Measurements from ENCODE around the gene FMN2.

DNA sequence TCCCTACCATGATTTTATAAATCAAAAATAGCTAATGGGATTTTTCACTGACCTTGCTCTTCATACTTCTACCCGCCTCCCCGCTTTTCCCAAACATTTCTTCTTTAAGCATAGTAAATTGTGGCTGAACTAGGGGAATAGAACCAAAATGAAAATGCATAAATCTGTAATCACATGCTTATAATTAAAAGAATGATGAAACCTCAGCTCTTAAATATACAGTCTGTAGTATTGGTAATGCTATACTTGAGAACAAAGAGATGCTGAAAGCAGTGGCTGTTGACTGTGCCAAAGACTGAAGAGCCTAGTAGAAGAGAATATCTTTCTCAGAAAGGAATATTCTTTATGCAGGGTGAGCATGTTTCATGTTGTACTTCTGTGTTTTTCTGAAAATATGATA lies 271.1 kb downstream of the FMN2 start:
- no peak for TF ChIP-seq POLR2AphosphoS5 (IDR thresholded peaks at IDR 0.05; ENCODE audit: low read depth, low read length)
- TF ChIP-seq TAF1 (IDR thresholded peaks at IDR 0.05; ENCODE audit: borderline replicate concordance, insufficient read depth, low read length) = no peak
- TF ChIP-seq SIN3A (IDR thresholded peaks at IDR 0.05; ENCODE audit: borderline replicate concordance, insufficient read depth, low read length) = no peak
- TF ChIP-seq, protein P1, sequence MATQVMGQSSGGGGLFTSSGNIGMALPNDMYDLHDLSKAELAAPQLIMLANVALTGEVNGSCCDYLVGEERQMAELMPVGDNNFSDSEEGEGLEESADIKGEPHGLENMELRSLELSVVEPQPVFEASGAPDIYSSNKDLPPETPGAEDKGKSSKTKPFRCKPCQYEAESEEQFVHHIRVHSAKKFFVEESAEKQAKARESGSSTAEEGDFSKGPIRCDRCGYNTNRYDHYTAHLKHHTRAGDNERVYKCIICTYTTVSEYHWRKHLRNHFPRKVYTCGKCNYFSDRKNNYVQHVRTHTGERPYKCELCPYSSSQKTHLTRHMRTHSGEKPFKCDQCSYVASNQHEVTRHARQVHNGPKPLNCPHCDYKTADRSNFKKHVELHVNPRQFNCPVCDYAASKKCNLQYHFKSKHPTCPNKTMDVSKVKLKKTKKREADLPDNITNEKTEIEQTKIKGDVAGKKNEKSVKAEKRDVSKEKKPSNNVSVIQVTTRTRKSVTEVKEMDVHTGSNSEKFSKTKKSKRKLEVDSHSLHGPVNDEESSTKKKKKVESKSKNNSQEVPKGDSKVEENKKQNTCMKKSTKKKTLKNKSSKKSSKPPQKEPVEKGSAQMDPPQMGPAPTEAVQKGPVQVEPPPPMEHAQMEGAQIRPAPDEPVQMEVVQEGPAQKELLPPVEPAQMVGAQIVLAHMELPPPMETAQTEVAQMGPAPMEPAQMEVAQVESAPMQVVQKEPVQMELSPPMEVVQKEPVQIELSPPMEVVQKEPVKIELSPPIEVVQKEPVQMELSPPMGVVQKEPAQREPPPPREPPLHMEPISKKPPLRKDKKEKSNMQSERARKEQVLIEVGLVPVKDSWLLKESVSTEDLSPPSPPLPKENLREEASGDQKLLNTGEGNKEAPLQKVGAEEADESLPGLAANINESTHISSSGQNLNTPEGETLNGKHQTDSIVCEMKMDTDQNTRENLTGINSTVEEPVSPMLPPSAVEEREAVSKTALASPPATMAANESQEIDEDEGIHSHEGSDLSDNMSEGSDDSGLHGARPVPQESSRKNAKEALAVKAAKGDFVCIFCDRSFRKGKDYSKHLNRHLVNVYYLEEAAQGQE (IDR thresholded peaks at IDR 0.05; ENCODE audit: insufficient read depth in 1 of 2, low read depth in 2 of 2, low read length in 2 of 2) = no peak
- TF ChIP-seq FOXP2 (optimal IDR thresholded peaks at IDR 0.05; ENCODE audit: borderline replicate concordance, extremely low read depth, extremely low read length, insufficient read depth) = no peak

All from PFSK-1 (cell line).